ENCODE results near the gene FBN2. TPM values are rescaled to one million over a fixed set of nuclear protein-coding genes. Genes with fewer than 3 reads are reported as not detected.

FBN2 gene
- total and polyA plus RNA-seq, 11 donors, result 7.4 to 28.0 (median 9.7) TPM

GRCh38 chr5:128435861-128436260 lies 102.2 kb downstream of the FBN2 start:
- H3K4me1 ChIP-seq, result peaks cover 0 to 6% (median 0%) of the 10 kb centered on the region in 12 donors
- no peaks in the 10 kb centered on the region for H3K36me3 ChIP-seq
- no peaks in the 10 kb centered on the region for H3K9me3 ChIP-seq
- TF ChIP-seq CTCF (IDR thresholded peaks at IDR 0.05), result no peak
- TF ChIP-seq POLR2A (IDR thresholded peaks at IDR 0.05), result no peak
- 68 to 77% (median 74%) methylated on average over 4 of the region's 4 CpGs for WGBS, 4 donors
- peak in 2 of 4 donors; percentile 20 to 33 for ATAC-seq
- no peaks in the 10 kb centered on the region for H3K27me3 ChIP-seq
- H3K4me3 ChIP-seq, result no peak overlapping the region
- intact Hi-C loops (cut with DNase I), result loop anchor here in 1 of 10 donors (5.0 kb wide), 1 partner anchor 34 kb away; no protein-coding TSS in a partner anchor
- DNase-seq, result no peak
- H3K27ac ChIP-seq, result no peak overlapping the region

GRCh38 chr5:128434993-128435392 lies 103.1 kb downstream of the FBN2 start:
- Histone ChIP-seq H3K27ac (no peak overlapping the region), H3K36me3 (no peaks in the 10 kb centered on the region), H3K4me1 (peaks cover 0 to 6% (median 0%) of the 10 kb centered on the region in 12 donors), H3K4me3 (no peak overlapping the region), H3K9me3 (no peaks in the 10 kb centered on the region), H3K27me3 (no peaks in the 10 kb centered on the region)
- no peak for DNase-seq
- no peak for TF ChIP-seq CTCF (IDR thresholded peaks at IDR 0.05)
- no peak for TF ChIP-seq POLR2A (IDR thresholded peaks at IDR 0.05)
- no peak for ATAC-seq
- intact Hi-C loops (cut with DNase I), result loop anchor here in 1 of 10 donors (5.0 kb wide), 1 partner anchor 33 kb away; no protein-coding TSS in a partner anchor

GRCh38 chr5:128432913-128433440 lies 105.1 kb downstream of the FBN2 start:
- H3K9me3 ChIP-seq, result no peaks in the 10 kb centered on the region
- no peak overlapping the region for H3K4me3 ChIP-seq
- TF ChIP-seq POLR2A (IDR thresholded peaks at IDR 0.05) (no peak), CTCF (IDR thresholded peaks at IDR 0.05) (no peak)
- ATAC-seq (no peak), DNase-seq (no peak)
- WGBS, 4 donors, result 87 to 93% (median 89%) methylated on average over 2 of the region's 2 CpGs
- H3K4me1 ChIP-seq, result peaks cover 0 to 6% (median 0%) of the 10 kb centered on the region in 12 donors
- no peak overlapping the region for H3K27ac ChIP-seq
- H3K36me3 ChIP-seq, result no peaks in the 10 kb centered on the region
- intact Hi-C loops (cut with DNase I), result no loop called here
- no peaks in the 10 kb centered on the region for H3K27me3 ChIP-seq

- H3K9me3 ChIP-seq, result no peaks in the 10 kb centered on the region
- ATAC-seq (no peak), DNase-seq (no peak)
- 78 to 93% (median 83%) methylated on average over 1 of the region's 1 CpG for WGBS, 4 donors
- peaks cover 0 to 5% (median 0%) of the 10 kb centered on the region in 12 donors for H3K4me1 ChIP-seq
- intact Hi-C loops (cut with DNase I), result no loop called here
- no peak overlapping the region for H3K27ac ChIP-seq
- no peaks in the 10 kb centered on the region for H3K27me3 ChIP-seq
- H3K4me3 ChIP-seq, result no peak overlapping the region
- H3K36me3 ChIP-seq, result no peaks in the 10 kb centered on the region
- no peak for TF ChIP-seq POLR2A (IDR thresholded peaks at IDR 0.05)
These were observed 110.1 kb downstream of the FBN2 start for GRCh38 chr5:128427921-128428320.

GRCh38 chr5:128426090-128426534 lies 111.9 kb downstream of the FBN2 start:
- Histone ChIP-seq H3K27ac (no peak overlapping the region), H3K4me3 (no peak overlapping the region), H3K27me3 (no peaks in the 10 kb centered on the region), H3K9me3 (peaks cover 0 to 6% (median 0%) of the 10 kb centered on the region in 12 donors), H3K36me3 (no peaks in the 10 kb centered on the region), H3K4me1 (peaks cover 0 to 5% (median 0%) of the 10 kb centered on the region in 12 donors)
- 91 to 97% (median 92%) methylated on average over 5 of the region's 5 CpGs for WGBS, 4 donors
- intact Hi-C loops (cut with DNase I), result no loop called here
- no peak for TF ChIP-seq POLR2A (IDR thresholded peaks at IDR 0.05)
- DNase-seq (no peak), ATAC-seq (no peak)

Data from heart left ventricle (tissue), 16 donors.